Measurements from ENCODE around the gene ZBTB20.

Gene ZBTB20

GRCh38 chr3:114427285-114428043 lies 719.6 kb downstream of the ZBTB20 start:
- peak in 1 of 3 donors; percentile 18 for DNase-seq

- no peak for DNase-seq
These were observed 722.8 kb downstream of the ZBTB20 start for GRCh38 chr3:114424337-114424736.

- no peak for DNase-seq
These were observed 725.9 kb downstream of the ZBTB20 start for GRCh38 chr3:114421204-114421603.

GRCh38 chr3:114420072-114420471 lies 727.0 kb downstream of the ZBTB20 start:
- no peak for DNase-seq

- peak; percentile 68 to 86 (median 86) for DNase-seq
These were observed 728.2 kb downstream of the ZBTB20 start for GRCh38 chr3:114418724-114419543.

GRCh38 chr3:114418107-114418506 lies 729.0 kb downstream of the ZBTB20 start:
- peak in 2 of 3 donors; percentile 22 to 64 for DNase-seq

GRCh38 chr3:114417675-114418074 lies 729.4 kb downstream of the ZBTB20 start:
- no peak for DNase-seq

- no peak for DNase-seq
These were observed 729.8 kb downstream of the ZBTB20 start for GRCh38 chr3:114417265-114417664.

- peak; percentile 67 to 79 (median 77) for DNase-seq
These were observed 735.0 kb downstream of the ZBTB20 start for GRCh38 chr3:114411811-114412803.

GRCh38 chr3:114411190-114411668 lies 735.9 kb downstream of the ZBTB20 start:
- DNase-seq = no peak

GRCh38 chr3:114408736-114409670 lies 738.1 kb downstream of the ZBTB20 start:
- DNase-seq = no peak

- DNase-seq = peak in 1 of 3 donors; percentile 11
These were observed 740.2 kb downstream of the ZBTB20 start for GRCh38 chr3:114406922-114407321.

- DNase-seq = peak in 1 of 3 donors; percentile 12
These were observed 740.8 kb downstream of the ZBTB20 start for GRCh38 chr3:114406286-114406685.

GRCh38 chr3:114405202-114405990 lies 741.7 kb downstream of the ZBTB20 start:
- DNase-seq = peak in 1 of 3 donors; percentile 23

- DNase-seq = no peak
These were observed 742.5 kb downstream of the ZBTB20 start for GRCh38 chr3:114404590-114404989.

- DNase-seq = no peak
These were observed 744.2 kb downstream of the ZBTB20 start for GRCh38 chr3:114402838-114403237.

- no peak for DNase-seq
These were observed 745.7 kb downstream of the ZBTB20 start for GRCh38 chr3:114401346-114401745.

- DNase-seq = no peak
These were observed 746.7 kb downstream of the ZBTB20 start for GRCh38 chr3:114400371-114400770.

GRCh38 chr3:114394551-114394950 lies 752.5 kb downstream of the ZBTB20 start:
- DNase-seq = no peak

GRCh38 chr3:114393367-114394072 lies 753.6 kb downstream of the ZBTB20 start:
- no peak for DNase-seq

All from suppressor macrophage treated with lipopolysaccharide for 1 hour (primary cell).